GM12891 (cell line): ENCODE data around the gene PRF1.

Source experiments
- POLR2A ChIP-seq: IDR thresholded peaks from 2 replicates; pipeline ENCODE4 v1.6.1; 2011; ENCODE audit warnings: low read depth, low read length, control low read depth
- POLR2AphosphoS5 ChIP-seq: IDR thresholded peaks from 2 replicates; pipeline ENCODE4 v1.6.1; 2011; ENCODE audit warnings: low read depth, low read length, control low read depth
- POU2F2 ChIP-seq: IDR thresholded peaks from 2 replicates; pipeline ENCODE4 v1.6.1; 2011; ENCODE audit warnings: low read depth, mild to moderate bottlenecking, control low read depth, low read length, moderate library complexity

DNA sequence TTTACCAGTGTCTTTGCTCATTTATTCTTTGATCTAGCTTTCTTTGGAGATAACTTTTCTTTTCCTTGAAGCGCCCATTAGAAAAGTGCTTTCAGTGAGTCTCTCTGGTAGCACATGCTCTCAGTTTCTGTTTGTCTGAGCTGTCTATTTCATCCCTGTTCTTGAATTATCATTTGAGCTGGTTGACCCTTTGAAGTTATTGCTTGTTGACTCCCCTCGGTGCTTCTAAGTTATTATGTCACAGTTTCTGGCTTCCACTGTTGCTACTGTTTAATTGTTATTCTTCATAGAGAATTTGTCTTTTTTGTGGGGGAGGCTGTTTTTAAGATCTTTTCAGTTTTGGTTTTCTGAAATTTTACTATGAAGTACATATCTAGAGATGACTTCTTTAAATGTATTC is 11.4 kb upstream of the PRF1 start:
- TF ChIP-seq POLR2A (no peak), POLR2AphosphoS5 (no peak), POU2F2 (no peak)
